Measurements from ENCODE around the gene GRPR. TPM values are rescaled to one million over a fixed set of nuclear protein-coding genes. Genes with fewer than 3 reads are reported as not detected.

Gene GRPR
- total and polyA plus RNA-seq, 2 of the 13 experiments (the other 11 are each of a cell fraction or from before 2014, with no cell fraction given), result 0.04 to 0.05 TPM

- Histone ChIP-seq H3K27me3 (ENCODE audit: control insufficient read depth in 1 of 2, insufficient read depth in 2 of 2, low read length in 2 of 2) (no peaks in the 10 kb centered on the region), H3K4me2 (ENCODE audit: low read depth, low read length) (no peak overlapping the region), H2AFZ (ENCODE audit: low read length) (no peak overlapping the region), H4K20me1 (ENCODE audit: insufficient read depth, low read length) (no peaks in the 10 kb centered on the region), H3K4me3 (replicated peaks in 1 of 3; ENCODE audit: insufficient read depth in 1 of 3, low read depth in 2 of 3, low read length in 3 of 3) (no peak overlapping the region), H3K9ac (ENCODE audit: insufficient read depth, low read depth, low read length) (no peak overlapping the region), H3K36me3 (replicated peaks in 1 of 2; ENCODE audit: control insufficient read depth in 1 of 2, insufficient read depth in 2 of 2, low read length in 2 of 2) (no peaks in the 10 kb centered on the region), H3K27ac (ENCODE audit: extremely low read length, insufficient read depth, low read length) (no peak overlapping the region), H3K79me2 (ENCODE audit: insufficient read depth, low read length) (no peaks in the 10 kb centered on the region), H3K4me1 (ENCODE audit: insufficient read depth, low read length) (no peaks in the 10 kb centered on the region), H3K9me3 (ENCODE audit: low read length) (no peaks in the 10 kb centered on the region)
- BruUV-seq (replicated peaks), result no TSS peak
- no peak for ATAC-seq
- no peak for FAIRE-seq
- WGBS (ENCODE audit: low lambda C conversion rate), result 4% methylated on average over 1 of the region's 1 CpG
- ChIA-PET CTCF (ENCODE audit: low intra/inter-chr PET ratio, low total read pairs) (no interaction called here), POLR2A (no interaction called here)
- in situ Hi-C loops (cut with HindIII; ENCODE audit: extremely low pct_ligation_motif_present, low pct_unique_long_range_greater_than_20kb) (no loop called here), intact Hi-C loops (cut with micrococcal nuclease; ENCODE audit: unreplicated experiment) (no loop called here)
- DNase-seq (ENCODE audit: low spot score), result no peak
- TF ChIP-seq AKNA (CRISPR knock-in tag; IDR thresholded peaks at IDR 0.05; ENCODE audit: borderline replicate concordance), result no peak
- TF ChIP-seq DNMT3B (CRISPR knock-in tag; conservative IDR thresholded peaks at IDR 0.05), result no peak
- no peak for TF ChIP-seq NCOA2 (CRISPR knock-in tag; IDR thresholded peaks at IDR 0.05)
- no peak for TF ChIP-seq JARID2 (CRISPR knock-in tag; IDR thresholded peaks at IDR 0.05; ENCODE audit: insufficient replicate concordance)
- no peak for TF ChIP-seq GTF3A (CRISPR knock-in tag; conservative IDR thresholded peaks at IDR 0.05)
- TF ChIP-seq SALL1 (CRISPR knock-in tag; IDR thresholded peaks at IDR 0.05), result no peak
- no peak for TF ChIP-seq SRSF9 (IDR thresholded peaks at IDR 0.05; ENCODE audit: borderline replicate concordance, insufficient read depth, low read depth, low read length, poor library complexity, severe bottlenecking)
- no peak for TF ChIP-seq BCLAF1 (IDR thresholded peaks at IDR 0.05)
- TF ChIP-seq ZNF382 (CRISPR knock-in tag; IDR thresholded peaks at IDR 0.05; ENCODE audit: borderline replicate concordance), result no peak
- no peak for TF ChIP-seq ZNF800 (CRISPR knock-in tag; IDR thresholded peaks at IDR 0.05)
- TF ChIP-seq PAWR (CRISPR knock-in tag; IDR thresholded peaks at IDR 0.05; ENCODE audit: borderline replicate concordance), result no peak
- TF ChIP-seq ZFP82 (CRISPR knock-in tag; IDR thresholded peaks at IDR 0.05; ENCODE audit: borderline replicate concordance), result no peak
- no peak for TF ChIP-seq HMG20B (CRISPR knock-in tag; conservative IDR thresholded peaks at IDR 0.05)
- no peak for TF ChIP-seq MTF2 (CRISPR knock-in tag; IDR thresholded peaks at IDR 0.05; ENCODE audit: borderline replicate concordance)
- no peak for TF ChIP-seq LCORL (IDR thresholded peaks at IDR 0.05)
- TF ChIP-seq LCORL (CRISPR knock-in tag; IDR thresholded peaks at IDR 0.05), result no peak
Observed at GRCh38 chrX:16113978-16114565, 9.3 kb upstream of the GRPR start.

Data from HepG2 (cell line).